HUDEP-2 (cell line): ENCODE measurements around the gene CYP27C1.
"Not testable (repeated sequence)": the region's sequence is repeated elsewhere in the genome, so short reads cannot be mapped to it uniquely, and the experiment has no call there.

ENCODE experiments used
- DNase-seq, 76 experiments: peaks; one replicate each; lab custom pipeline; 2025; ENCODE audit not compliant: unreplicated experiment in 76 of 76; lab: John Stamatoyannopoulos, UW

The CYP27C1 gene, protein sequence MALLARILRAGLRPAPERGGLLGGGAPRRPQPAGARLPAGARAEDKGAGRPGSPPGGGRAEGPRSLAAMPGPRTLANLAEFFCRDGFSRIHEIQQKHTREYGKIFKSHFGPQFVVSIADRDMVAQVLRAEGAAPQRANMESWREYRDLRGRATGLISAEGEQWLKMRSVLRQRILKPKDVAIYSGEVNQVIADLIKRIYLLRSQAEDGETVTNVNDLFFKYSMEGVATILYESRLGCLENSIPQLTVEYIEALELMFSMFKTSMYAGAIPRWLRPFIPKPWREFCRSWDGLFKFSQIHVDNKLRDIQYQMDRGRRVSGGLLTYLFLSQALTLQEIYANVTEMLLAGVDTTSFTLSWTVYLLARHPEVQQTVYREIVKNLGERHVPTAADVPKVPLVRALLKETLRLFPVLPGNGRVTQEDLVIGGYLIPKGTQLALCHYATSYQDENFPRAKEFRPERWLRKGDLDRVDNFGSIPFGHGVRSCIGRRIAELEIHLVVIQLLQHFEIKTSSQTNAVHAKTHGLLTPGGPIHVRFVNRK

DNA sequence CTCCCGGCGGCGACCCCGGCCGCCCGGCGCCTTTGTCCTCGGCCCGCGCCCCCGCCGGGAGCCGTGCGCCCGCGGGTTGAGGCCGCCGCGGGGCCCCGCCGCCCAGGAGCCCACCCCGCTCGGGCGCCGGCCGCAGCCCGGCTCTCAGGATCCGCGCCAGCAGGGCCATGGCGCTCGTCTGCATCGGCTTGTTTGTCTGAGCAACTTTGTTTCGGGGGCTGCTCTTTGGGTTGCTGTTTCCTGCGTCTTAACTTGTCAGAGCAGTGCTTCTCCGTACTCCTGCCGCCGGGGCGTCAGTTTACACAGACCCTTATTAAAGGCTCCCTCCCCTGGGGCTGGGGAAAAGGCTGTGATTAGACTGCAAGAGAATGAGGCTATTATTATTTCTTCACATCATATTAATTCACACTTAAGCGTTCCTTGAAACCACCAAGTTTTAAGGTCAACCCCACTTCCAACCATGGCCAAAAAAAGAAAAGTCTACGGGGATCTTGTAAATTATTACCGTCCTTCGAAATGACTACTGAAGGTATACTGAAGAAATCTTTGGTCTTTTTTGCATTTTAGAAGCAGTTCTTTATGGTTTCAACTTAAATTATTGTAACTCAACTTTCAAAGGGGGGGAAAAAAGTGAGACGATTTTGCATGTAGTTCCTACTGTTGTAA, at the start of gene CYP27C1:
Gene CYP27C1 (minus strand): TSS at position 198 of the 666 bp plus-strand sequence. CDS start 29 bp downstream, at position 169.
- no peak for DNase-seq

DNA sequence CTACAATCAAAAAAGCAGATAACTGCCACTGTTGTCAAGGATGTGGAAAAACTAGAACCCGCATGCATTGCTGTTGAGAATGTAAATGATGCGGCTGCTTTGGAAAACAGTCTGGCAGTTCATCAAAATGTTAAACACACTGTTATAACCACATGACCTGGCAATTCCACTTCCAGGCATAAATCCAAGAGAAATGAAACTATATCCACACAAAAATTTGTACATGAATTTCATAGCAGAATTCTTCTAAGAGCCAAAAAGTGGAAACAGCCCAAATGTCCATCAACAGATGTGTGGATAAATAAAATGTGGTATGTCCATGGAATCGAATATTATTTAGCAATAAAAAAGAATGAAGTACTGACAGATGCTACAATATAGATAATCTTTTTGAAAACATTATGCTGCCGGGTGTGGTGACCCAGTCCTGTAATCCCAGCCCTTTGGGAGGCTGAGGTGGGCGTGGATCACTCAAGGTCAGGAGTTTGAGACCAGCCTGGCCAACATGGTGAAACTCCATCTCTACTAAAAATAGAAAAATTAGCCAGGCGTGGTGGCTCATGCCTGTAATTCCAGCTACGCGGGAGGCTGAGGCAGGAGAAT, 41.8 kb upstream of the CYP27C1 start:
- no peak for DNase-seq

DNA sequence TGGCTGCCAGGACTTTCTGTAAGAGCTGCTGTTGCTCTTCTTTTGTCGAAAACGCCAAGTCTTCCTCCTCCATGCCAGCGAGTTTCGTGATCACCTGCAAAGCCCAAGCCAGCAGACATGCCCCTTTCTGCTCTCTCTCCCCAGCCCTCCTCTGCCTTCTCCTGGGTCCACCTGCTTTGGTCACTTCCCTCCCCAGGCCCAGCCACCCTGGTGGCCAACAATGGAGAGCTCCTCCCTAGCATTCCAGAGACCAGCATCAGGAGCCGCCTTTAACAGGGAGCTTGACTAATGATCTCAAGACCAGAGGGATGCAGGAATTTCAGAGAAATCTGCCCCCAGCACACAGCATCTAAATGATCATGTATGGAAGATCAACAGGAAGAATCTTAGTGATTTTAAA, 39.3 kb upstream of the CYP27C1 start:
- DNase-seq: no peak

DNA sequence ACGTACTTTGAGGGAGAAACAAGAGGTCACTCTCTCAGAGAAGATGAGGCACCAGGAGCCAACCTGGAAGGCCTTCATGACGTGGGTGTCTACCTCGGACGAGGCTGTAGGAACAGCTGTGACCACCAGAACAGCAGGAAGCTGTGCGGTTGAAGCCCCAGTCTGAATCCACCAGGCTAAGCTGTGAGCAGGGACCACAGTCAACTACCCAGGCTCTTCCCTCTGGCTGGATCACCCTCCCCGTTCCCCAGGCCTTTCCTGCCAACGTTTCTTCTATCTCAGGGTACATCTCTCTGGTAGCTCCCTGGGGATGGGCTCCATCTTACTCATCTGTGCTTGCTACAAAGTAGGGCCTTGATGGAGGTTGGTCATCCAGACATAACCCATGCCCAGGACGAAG, 36.8 kb upstream of the CYP27C1 start:
- DNase-seq: no peak

DNA sequence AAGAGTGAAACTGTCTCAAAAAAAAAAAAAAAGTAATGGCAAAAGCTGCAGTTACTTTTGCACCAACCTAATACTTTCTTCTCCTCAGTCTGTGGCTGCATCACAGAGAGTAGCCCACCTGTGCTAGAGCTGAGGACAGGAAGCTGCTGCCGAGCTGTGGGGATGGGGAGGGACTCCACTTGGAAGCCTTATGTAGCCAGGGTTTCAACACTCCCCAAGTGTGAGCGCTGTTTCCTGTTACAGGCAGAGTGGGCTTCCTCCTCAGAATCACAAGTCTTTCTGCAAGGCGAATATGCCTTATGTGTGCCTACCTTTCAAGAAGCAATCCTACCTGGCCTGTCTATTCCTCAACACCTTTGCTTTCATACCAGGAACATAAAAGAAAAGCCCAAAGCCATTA, 36.3 kb upstream of the CYP27C1 start:
- DNase-seq: no peak

DNA sequence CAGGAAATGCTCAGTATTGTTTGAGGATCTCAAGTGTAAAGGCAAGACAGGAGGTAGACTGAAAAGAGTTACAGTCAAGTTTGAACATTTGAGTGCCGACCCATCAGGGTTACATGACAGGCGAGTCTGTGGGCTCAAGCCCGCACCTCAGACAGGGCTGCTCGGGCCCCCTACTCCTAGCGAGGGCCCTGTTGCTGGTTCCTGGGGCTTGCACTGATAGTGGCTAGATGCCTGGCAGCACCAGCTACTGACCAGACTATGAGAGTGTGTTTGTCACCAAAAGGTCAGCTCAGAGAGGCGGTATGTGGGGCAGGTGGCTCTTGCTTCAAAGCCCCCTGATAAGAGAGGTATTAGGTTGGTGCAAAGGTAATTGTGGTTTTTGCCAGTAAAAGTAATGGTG, 35.6 kb upstream of the CYP27C1 start:
- DNase-seq: no peak

DNA sequence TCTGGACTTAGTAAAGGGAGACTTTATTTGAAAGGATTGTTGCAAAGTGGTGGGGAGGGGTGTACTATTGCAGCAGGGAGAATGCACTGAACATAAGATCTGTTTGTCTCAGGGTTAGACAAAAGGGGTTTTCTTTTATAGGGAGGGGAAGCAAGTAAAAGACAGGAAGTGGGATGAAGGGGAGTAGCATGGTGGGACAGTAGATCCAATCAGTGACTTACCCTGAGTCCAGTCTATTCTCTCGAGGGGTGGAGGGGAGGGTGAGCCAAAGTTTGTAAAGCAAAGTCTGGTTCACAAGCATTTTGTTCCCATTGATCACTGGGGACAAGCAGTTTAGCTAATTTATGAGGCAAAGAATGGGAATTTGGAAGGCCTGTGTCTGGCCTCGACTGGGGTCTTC, 35.0 kb upstream of the CYP27C1 start:
- DNase-seq: no peak

DNA sequence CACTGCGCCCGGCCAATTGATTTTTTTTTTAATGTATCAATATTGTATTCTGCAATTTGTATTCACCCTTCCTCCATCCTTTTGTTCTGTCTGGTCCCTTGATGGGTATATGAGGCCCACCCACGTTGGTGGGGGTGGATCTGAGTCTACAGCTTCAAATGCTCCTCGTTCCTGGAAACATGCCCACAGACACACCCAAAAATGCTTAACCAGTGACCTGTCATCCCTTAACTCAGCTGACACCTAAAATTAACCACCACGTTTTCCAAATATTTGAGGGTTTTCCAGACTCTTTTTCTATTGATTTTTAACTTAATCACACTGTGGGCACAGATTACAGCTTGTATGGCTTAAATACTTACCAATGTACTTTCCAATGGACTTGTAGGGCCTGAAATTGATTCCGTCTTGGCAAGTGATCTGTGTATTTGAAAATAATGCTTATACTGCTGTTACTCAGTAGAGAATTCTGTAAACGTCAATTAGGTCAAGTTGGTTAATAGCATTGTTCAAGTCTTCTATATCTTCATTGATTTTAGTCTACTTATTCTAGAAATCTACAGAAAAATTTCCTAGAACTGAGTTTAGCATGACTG, 34.4 kb upstream of the CYP27C1 start:
- DNase-seq: peak in 4 of 76 experiments; percentile 6 to 29 (median 6)

DNA sequence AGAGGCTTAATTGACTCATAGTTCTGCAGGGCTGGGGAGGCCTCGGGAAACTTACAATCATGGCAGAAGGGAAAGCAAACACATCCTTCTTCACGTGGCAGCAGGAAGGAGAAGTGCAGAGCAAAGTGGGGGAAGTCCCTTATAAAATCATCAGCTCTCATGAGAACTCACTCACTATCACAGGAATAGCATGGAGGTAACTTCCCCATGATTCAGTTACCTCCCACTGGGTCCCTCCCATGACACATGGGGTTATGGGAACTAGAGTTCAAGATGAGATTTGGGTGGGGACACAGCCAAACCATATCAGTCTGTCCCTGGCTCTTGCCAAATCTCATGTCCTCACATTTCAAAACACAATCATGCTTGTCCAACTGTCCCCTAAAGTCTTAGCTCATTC, 21.1 kb upstream of the CYP27C1 start:
- DNase-seq: not testable (repeated sequence)

DNA sequence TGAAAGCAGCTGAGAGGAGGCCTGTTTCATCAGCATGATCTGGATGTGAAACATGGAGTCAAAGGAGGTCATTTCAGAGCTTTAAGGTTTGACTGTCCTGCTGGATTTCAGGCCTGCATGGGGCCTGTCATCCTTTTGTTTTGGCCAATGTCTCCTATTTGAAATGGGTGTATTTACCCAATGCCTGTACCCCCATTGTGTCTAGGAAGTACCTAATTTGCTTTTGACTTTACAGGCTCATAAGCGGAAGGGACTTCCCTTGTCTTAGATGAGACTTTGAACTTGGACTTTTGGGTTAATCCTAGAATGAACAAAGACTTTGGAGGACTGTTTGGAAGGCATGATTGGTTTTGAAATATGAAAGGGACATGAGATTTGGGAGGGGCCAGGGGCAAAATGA, 19.3 kb upstream of the CYP27C1 start:
- DNase-seq: no peak

DNA sequence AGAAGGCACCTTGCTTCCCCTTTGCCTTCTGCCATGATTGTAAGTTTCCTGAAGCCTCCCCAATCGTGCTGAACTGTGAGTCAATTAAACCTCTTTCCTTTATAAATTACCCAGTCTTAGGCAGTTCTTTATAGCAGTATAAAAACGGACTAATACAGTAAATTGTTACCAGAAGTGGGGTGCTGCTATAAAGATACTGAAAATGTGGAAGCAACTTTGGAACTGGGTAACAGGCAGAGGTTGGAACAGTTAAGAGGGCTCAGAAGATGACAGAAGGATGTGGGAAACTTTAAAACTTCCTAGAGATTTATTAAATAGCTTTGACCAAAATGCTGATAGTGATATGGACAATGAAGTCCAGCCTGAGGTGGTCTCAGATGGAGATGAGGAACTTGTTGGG, 17.7 kb upstream of the CYP27C1 start:
- DNase-seq: not testable (repeated sequence)

DNA sequence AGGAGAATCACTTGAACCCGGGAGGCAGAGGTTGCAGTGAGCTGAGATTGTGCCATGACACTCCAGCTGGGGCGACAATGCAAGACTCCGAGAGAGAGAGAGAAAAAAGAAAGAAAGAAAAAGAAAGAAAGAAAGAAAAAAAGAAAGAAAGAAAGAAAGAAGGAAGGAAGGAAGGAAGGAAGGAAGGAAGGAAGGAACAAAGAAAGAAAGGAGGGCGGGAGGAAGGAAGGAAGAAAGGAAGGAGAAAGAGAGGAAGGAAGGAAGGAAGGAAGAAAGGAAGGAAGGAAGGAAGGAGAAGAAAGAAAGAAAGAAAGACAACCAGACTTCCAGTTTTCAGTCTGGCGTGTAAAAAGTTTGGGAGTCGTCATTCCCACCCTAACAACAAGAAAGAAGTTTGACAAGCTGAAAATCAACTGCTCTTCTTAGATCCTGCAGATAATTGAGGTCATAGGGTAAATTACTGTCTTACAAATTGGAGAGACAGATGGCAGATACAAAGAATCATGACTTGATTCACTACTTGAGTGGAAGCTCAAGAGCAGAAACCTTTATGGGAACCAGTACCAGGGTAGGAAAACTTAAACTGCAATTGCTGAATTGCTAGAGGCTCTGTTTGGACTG, 15.1 kb upstream of the CYP27C1 start:
- DNase-seq: no peak

DNA sequence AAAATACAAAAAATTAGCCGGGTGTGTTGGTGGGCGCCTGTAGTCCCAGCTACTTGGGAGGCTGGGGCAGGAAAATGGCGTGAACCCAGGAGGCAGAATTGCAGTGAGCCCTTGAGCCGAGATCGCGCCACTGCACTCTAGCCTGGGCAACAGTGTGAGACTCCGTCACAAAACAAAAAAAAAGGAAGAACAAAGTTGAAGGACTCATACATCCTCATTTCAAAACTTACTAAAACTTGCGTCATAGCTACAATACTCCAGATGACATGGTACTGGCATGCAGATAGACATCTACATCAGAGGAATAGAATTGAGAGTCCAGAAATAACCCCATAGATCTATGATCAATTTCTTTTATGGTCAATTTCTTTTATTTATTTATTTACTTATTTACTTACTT, 13.6 kb upstream of the CYP27C1 start:
- DNase-seq: no peak

DNA sequence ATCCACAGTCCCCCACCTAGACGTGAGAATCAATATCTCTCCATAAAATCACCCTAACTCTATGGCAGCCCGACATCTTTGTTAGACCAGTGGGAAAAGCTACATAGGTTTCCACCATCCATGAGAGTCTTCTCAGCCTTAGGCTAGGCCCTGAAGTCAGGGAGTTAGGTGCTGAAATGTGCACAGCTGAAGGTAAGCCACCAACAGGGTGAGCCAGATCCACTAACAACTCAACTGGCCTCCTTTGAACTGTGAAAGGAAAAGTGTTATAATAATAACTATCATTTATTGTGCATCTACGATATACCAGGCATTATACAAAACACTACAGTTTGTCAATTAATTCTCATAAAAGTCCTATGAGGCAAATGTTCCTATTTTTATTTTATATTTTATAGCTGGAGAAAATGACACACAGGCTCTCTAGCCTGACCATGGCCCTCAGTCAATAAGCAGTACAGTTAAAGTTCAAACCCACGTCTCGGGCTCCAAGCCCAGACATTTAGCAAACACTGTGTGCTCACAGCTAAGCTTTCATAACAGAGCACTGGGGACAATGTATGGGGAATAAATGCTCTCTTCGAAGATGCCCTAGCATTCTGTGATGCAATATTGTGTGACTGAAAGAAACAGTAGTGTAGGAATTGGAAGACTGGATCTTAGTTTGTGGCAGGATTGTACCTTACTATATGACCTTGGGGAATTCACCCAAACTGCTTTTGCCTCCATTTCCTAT, 11.2 kb upstream of the CYP27C1 start:
- no peak for DNase-seq

DNA sequence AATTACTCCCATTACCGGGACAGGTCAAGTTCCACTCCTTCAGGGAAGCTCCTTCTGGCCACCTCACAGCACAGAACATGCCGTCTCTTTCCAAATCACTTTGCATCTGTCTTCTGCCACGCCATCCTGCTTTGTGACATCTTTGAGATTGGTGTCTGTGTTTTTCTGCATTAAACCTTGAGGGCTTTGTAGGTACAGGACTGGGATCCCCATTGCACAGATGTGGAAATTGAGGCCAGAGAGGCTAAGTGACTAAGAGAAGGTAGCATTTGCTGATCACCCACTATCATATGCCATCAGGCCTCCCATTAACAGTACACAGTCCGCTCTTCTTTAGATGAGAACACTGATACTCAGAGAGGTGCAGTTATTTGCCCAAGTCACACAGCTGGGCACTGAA, 9.5 kb upstream of the CYP27C1 start:
- no peak for DNase-seq

DNA sequence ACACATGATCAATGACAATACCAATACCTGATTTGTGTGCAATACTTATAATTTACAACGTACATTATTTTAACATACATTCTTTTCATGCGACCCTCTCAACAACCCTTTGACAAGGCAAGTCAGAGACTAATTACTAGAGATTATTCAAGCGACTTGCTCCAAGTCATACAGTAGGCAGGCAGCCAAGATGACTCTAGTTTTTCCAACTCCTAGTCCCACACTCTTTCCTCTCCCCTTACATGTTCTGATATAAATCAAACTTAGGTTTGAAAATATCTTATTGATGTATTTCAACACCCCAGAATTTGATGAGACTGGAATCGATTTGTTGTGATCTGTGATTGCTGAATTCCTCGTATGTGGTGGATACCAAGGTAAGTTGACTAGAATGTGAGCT, 8.0 kb upstream of the CYP27C1 start:
- DNase-seq: peak in 1 of 76 experiments; percentile 9

DNA sequence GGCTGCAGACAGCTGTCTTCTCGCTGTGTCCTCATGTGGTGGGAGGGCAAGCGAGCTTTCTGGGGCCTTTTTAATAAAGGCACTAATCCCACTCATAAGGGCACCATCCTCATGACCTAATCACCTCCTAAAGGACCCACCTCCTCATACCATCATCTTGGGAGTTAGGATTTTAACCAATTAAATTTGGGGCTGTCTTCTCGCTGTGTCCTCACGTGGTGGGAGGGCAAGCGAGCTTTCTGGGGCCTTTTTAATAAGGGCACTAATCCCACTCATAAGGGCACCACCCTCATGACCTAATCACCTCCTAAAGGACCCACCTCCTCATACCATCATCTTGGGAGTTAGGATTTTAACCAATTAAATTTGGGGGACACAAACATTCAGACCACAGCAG, 7.2 kb upstream of the CYP27C1 start:
- not testable (repeated sequence) for DNase-seq

DNA sequence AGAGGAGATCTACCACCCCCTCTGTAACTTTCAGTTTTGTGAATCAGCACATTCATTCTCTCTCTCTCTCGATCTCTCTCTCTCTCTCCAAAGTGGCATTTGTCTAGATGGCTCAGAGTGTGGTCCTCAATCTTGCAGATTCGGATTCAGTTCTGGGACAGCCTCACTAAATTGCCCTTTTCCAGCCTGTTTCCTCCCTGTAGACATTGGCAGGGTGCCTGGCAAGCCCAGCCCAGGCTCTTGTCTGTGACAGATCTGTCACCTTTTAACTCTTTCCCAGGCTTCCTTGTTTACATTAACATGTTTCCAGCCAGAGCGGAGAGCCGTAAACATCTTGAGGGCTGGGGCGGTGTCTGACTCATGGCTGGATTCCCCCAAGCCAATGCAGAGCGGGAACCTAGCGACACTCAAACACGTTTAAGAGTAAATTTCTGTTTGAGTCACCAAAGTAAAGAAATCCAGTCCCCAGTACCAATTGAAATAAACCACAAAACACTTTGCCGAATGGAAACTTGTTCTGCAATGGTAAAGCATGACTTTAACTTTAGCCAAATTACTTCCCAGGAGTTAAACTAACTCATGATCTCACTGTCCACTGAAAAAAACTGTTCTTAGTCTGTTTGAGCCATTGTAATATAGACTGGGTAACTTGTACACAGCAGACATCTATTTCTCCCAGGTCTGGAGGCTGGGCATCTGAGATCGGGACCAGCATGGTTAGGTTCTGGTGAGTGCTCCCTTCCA, 6.6 kb upstream of the CYP27C1 start:
- no peak for DNase-seq

DNA sequence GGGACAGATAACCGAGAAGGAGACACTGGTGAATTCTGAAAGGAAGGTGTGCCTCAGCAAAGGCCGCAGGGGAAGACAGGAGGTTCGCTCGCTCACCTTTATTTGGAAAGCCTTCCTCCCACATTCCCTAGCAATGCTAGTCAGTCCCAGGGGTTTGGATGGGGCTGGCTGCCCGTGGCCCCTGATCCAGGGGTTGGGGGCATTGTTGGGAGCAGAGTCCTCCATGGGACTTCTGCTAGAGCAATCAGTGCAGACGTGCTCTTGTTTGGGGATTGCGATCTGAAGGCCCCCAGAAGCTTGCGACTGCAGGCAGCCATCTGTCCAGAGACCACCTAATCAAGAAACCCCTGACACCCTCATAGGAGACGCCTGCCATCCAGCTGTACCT, 6.0 kb upstream of the CYP27C1 start:
- no peak for DNase-seq
